Skeletal muscle cell (primary cell): ENCODE results near the gene LZTR1.
A peak's percentile ranks its signal among the peaks of the same experiment; 100 is the strongest.
"Not testable (repeated sequence)": the region's sequence is repeated elsewhere in the genome, so short reads cannot be mapped to it uniquely, and the experiment has no call there.

Source experiments
- DNase-seq: peaks from one replicate; pipeline ENCODE4 v3.0.0-alpha.2; 2010; ENCODE audit warnings: low read depth
- H3K4me3 ChIP-seq: 2 replicates; pipeline ENCODE4 v1.5.1; 2011; ENCODE audit warnings: low read depth, mild to moderate bottlenecking, control low read depth, low read length, moderate library complexity

LZTR1 gene

GRCh38 chr22:20964090-20964798 is 17.9 kb upstream of the LZTR1 start:
- no peak for DNase-seq
- H3K4me3 ChIP-seq, result peak overlapping the region; percentile 24

- peak overlapping the region; percentile 24 for H3K4me3 ChIP-seq
- no peak for DNase-seq
These were observed 17.3 kb upstream of the LZTR1 start for GRCh38 chr22:20964799-20965103.

- DNase-seq, result no peak
- H3K4me3 ChIP-seq, result peak overlapping the region; percentile 40
These were observed 16.8 kb upstream of the LZTR1 start for GRCh38 chr22:20965104-20965887.

GRCh38 chr22:20965888-20966855 is 15.9 kb upstream of the LZTR1 start:
- no peak for DNase-seq
- H3K4me3 ChIP-seq, result no peak overlapping the region

GRCh38 chr22:20966883-20967696 is 15.0 kb upstream of the LZTR1 start, which contains the start of gene AIFM3:
TSS of gene AIFM3 (plus strand) at chr22:20967255. CDS start at chr22:20967945, 690 bp downstream.
- no peak within 1 kb of the TSS for H3K4me3 ChIP-seq
- DNase-seq, result no peak

GRCh38 chr22:20967697-20968211 is 14.3 kb upstream of the LZTR1 start:
- DNase-seq, result no peak
- no peak overlapping the region for H3K4me3 ChIP-seq

- no peak overlapping the region for H3K4me3 ChIP-seq
- DNase-seq, result no peak
These were observed 13.7 kb upstream of the LZTR1 start for GRCh38 chr22:20968281-20968977.

GRCh38 chr22:20970939-20971657 is 11.0 kb upstream of the LZTR1 start:
- H3K4me3 ChIP-seq, result no peak overlapping the region
- DNase-seq, result no peak

- DNase-seq, H3K4me3 ChIP-seq: not testable (repeated sequence)
These were observed 9.9 kb upstream of the LZTR1 start for GRCh38 chr22:20972014-20972694.

- DNase-seq, result no peak
- no peak overlapping the region for H3K4me3 ChIP-seq
These were observed 9.0 kb upstream of the LZTR1 start for GRCh38 chr22:20972933-20973577.

- DNase-seq, result no peak
- no peak overlapping the region for H3K4me3 ChIP-seq
These were observed 8.3 kb upstream of the LZTR1 start for GRCh38 chr22:20973634-20974286.

GRCh38 chr22:20974336-20974955 is 7.7 kb upstream of the LZTR1 start:
- no peak overlapping the region for H3K4me3 ChIP-seq
- DNase-seq, result no peak

GRCh38 chr22:20975541-20976290 is 6.4 kb upstream of the LZTR1 start:
- DNase-seq, result no peak
- no peak overlapping the region for H3K4me3 ChIP-seq

- no peak overlapping the region for H3K4me3 ChIP-seq
- DNase-seq, result no peak
These were observed 5.7 kb upstream of the LZTR1 start for GRCh38 chr22:20976291-20976877.

- H3K4me3 ChIP-seq, result no peak overlapping the region
- DNase-seq, result no peak
These were observed 5.1 kb upstream of the LZTR1 start for GRCh38 chr22:20977019-20977418.
